Activated CD4-positive, alpha-beta T cell treated with anti-CD3 and anti-CD28 coated beads for 36 hours (primary cell): Measurements from ENCODE around the gene CLOCK. TPM values are rescaled to one million over a fixed set of nuclear protein-coding genes. Genes with fewer than 3 reads are reported as not detected.

Source experiments
- ATAC-seq: fragments of 200-7000 bp; cut with Tn5 transposase; one replicate; pipeline ENCODE4 v1.10.0; 2021; ENCODE audit warnings: mild to moderate bottlenecking, moderate library complexity
- CTCF ChIA-PET: fragments of 350-600 bp; sonication (Branson Sonifier 250); formaldehyde crosslinking; loops from one replicate; lab custom pipeline; 2021; ENCODE audit warnings: antibody characterized with exemption; lab: Charles Lee
- POLR2A ChIA-PET: fragments of 350-600 bp; sonication (Branson Sonifier 250); formaldehyde crosslinking; loops from one replicate; lab custom pipeline; 2021; ENCODE audit warnings: antibody characterized with exemption, inconsistent platforms; lab: Charles Lee
- DNase-seq: peaks from one replicate; pipeline ENCODE4 v3.0.0-alpha.2; 2020
- H3K27ac Mint-ChIP-seq: one replicate; pipeline ENCODE4 v1.8.0; 2021; ENCODE audit warnings: mixed read lengths
- H3K27me3 Mint-ChIP-seq: one replicate; pipeline ENCODE4 v1.8.0; 2021; ENCODE audit warnings: mixed read lengths
- H3K36me3 Mint-ChIP-seq: one replicate; pipeline ENCODE4 v1.8.0; 2021; ENCODE audit warnings: low read depth, mixed read lengths
- H3K4me1 Mint-ChIP-seq: one replicate; pipeline ENCODE4 v1.8.0; 2021; ENCODE audit warnings: mixed read lengths
- H3K4me3 Mint-ChIP-seq: one replicate; pipeline ENCODE4 v1.8.0; 2021; ENCODE audit warnings: mild to moderate bottlenecking, moderate library complexity, mixed read lengths
- H3K9me3 Mint-ChIP-seq: one replicate; pipeline ENCODE4 v1.8.0; 2021; ENCODE audit warnings: low read depth, mixed read lengths
- intact Hi-C, 2 experiments: fragments of 100-400 bp; cut with DNase I in 1 of 2; cut with micrococcal nuclease in 1 of 2; formaldehyde crosslinking; loops; one replicate each; pipeline versions ENCODE4 v1.14.2 to v1.15.1; 2022 to 2024; cut with DNase I, micrococcal nuclease
- total RNA-seq, 2 experiments: library from RNA; stranded (reverse); gene quantifications; one replicate each; pipeline ENCODE4 v1.2.3, GENCODE V29; 2021

CLOCK gene
- total RNA-seq, 2 experiments from 2014 or later = 10.4 to 13.3 TPM

- CTCF ChIA-PET = no interaction called here
Observed at GRCh38 chr4:55475394-55476243, 71.1 kb downstream of the CLOCK start.

GRCh38 chr4:55469979-55470378, 76.7 kb downstream of the CLOCK start:
- H3K36me3 Mint-ChIP-seq = peaks cover 28% of the 10 kb centered on the region
- peaks cover 3% of the 10 kb centered on the region for H3K4me1 Mint-ChIP-seq
- no peaks in the 10 kb centered on the region for H3K27me3 Mint-ChIP-seq
- H3K9me3 Mint-ChIP-seq = peaks cover 7% of the 10 kb centered on the region
- ATAC-seq (no peak), DNase-seq (no peak)
- ChIA-PET CTCF (interaction anchor here (1.2 kb wide), 1 partner anchor 15 kb away, joined by 3 read pairs; no protein-coding TSS in a partner anchor), POLR2A (no interaction called here)
- no peak overlapping the region for H3K4me3 Mint-ChIP-seq
- no peak overlapping the region for H3K27ac Mint-ChIP-seq
- intact Hi-C loops = no loop called here

More at GRCh38 chr4:55475394-55476243, 71.1 kb downstream of the CLOCK start:
- DNase-seq (peak; percentile 26), ATAC-seq (peak; percentile 74)
- Mint-ChIP-seq H3K27me3 (no peaks in the 10 kb centered on the region), H3K4me3 (no peak overlapping the region), H3K9me3 (peaks cover 3% of the 10 kb centered on the region), H3K27ac (no peak overlapping the region), H3K36me3 (peaks cover 23% of the 10 kb centered on the region), H3K4me1 (peaks cover 7% of the 10 kb centered on the region)
- intact Hi-C loops = no loop called here
- POLR2A ChIA-PET = no interaction called here

GRCh38 chr4:55468724-55469123, 78.0 kb downstream of the CLOCK start:
- DNase-seq = no peak
- Mint-ChIP-seq H3K36me3 (peaks cover 18% of the 10 kb centered on the region), H3K27ac (no peak overlapping the region), H3K4me1 (no peaks in the 10 kb centered on the region), H3K4me3 (no peak overlapping the region), H3K9me3 (peaks cover 4% of the 10 kb centered on the region), H3K27me3 (no peaks in the 10 kb centered on the region)
- intact Hi-C loops = no loop called here
- no peak for ATAC-seq
- ChIA-PET POLR2A (no interaction called here), CTCF (no interaction called here)

- no peak overlapping the region for H3K27ac Mint-ChIP-seq
- H3K9me3 Mint-ChIP-seq = peaks cover 4% of the 10 kb centered on the region
- intact Hi-C loops = no loop called here
- DNase-seq (no peak), ATAC-seq (no peak)
- no peak overlapping the region for H3K4me3 Mint-ChIP-seq
- H3K36me3 Mint-ChIP-seq = peaks cover 16% of the 10 kb centered on the region
- no peaks in the 10 kb centered on the region for H3K4me1 Mint-ChIP-seq
- CTCF ChIA-PET = interaction anchor here (0.8 kb wide), 1 partner anchor 432 kb away, joined by 3 read pairs; no protein-coding TSS in a partner anchor
- POLR2A ChIA-PET = no interaction called here
- H3K27me3 Mint-ChIP-seq = no peaks in the 10 kb centered on the region
Observed at GRCh38 chr4:55466001-55466400, 80.7 kb downstream of the CLOCK start.

GRCh38 chr4:55458611-55459010, 88.1 kb downstream of the CLOCK start:
- ATAC-seq (no peak), DNase-seq (no peak)
- POLR2A ChIA-PET = no interaction called here
- Mint-ChIP-seq H3K4me3 (no peak overlapping the region), H3K36me3 (peaks cover 6% of the 10 kb centered on the region), H3K9me3 (no peaks in the 10 kb centered on the region), H3K27ac (no peak overlapping the region), H3K4me1 (no peaks in the 10 kb centered on the region), H3K27me3 (no peaks in the 10 kb centered on the region)
- CTCF ChIA-PET = interaction anchor here (0.6 kb wide), 1 partner anchor 39 kb away, joined by 3 read pairs; no protein-coding TSS in a partner anchor
- intact Hi-C loops = no loop called here

GRCh38 chr4:55458164-55458563, 88.5 kb downstream of the CLOCK start:
- Mint-ChIP-seq H3K4me3 (no peak overlapping the region), H3K27me3 (no peaks in the 10 kb centered on the region), H3K27ac (no peak overlapping the region), H3K9me3 (no peaks in the 10 kb centered on the region), H3K36me3 (peaks cover 6% of the 10 kb centered on the region), H3K4me1 (no peaks in the 10 kb centered on the region)
- intact Hi-C loops = no loop called here
- DNase-seq (no peak), ATAC-seq (no peak)
- ChIA-PET POLR2A (no interaction called here), CTCF (no interaction called here)

GRCh38 chr4:55450566-55450965, 96.1 kb downstream of the CLOCK start:
- intact Hi-C loops = no loop called here
- POLR2A ChIA-PET = no interaction called here

GRCh38 chr4:55447831-55448230, 98.9 kb downstream of the CLOCK start:
- Mint-ChIP-seq H3K36me3 (peaks cover 30% of the 10 kb centered on the region), H3K9me3 (no peaks in the 10 kb centered on the region), H3K27ac (no peak overlapping the region), H3K4me3 (no peak overlapping the region), H3K27me3 (no peaks in the 10 kb centered on the region), H3K4me1 (peaks cover 7% of the 10 kb centered on the region)
- intact Hi-C loops = loop anchor here in 1 of 2 experiments (10.0 kb wide), 1 partner anchor 287 kb away; no protein-coding TSS in a partner anchor
- no peak for DNase-seq
- ChIA-PET POLR2A (no interaction called here), CTCF (interaction anchor here (0.9 kb wide), 1 partner anchor 14 kb away, joined by 3 read pairs; no protein-coding TSS in a partner anchor)
- ATAC-seq = no peak

More at GRCh38 chr4:55450566-55450965, 96.1 kb downstream of the CLOCK start:
- no peaks in the 10 kb centered on the region for H3K9me3 Mint-ChIP-seq
- DNase-seq (no peak), ATAC-seq (no peak)
- H3K36me3 Mint-ChIP-seq = peaks cover 26% of the 10 kb centered on the region
- H3K27ac Mint-ChIP-seq = no peak overlapping the region
- no peaks in the 10 kb centered on the region for H3K27me3 Mint-ChIP-seq
- H3K4me1 Mint-ChIP-seq = peaks cover 7% of the 10 kb centered on the region
- H3K4me3 Mint-ChIP-seq = no peak overlapping the region
- CTCF ChIA-PET = interaction anchor here (0.5 kb wide), 1 partner anchor 13 kb away, joined by 3 read pairs; no protein-coding TSS in a partner anchor

- Mint-ChIP-seq H3K27ac (no peak overlapping the region), H3K9me3 (no peaks in the 10 kb centered on the region), H3K36me3 (peaks cover 30% of the 10 kb centered on the region), H3K27me3 (no peaks in the 10 kb centered on the region), H3K4me1 (peaks cover 7% of the 10 kb centered on the region), H3K4me3 (no peak overlapping the region)
- ChIA-PET POLR2A (interaction anchor here (0.7 kb wide), 1 partner anchor 14 kb away, joined by 5 read pairs; no protein-coding TSS in a partner anchor), CTCF (interaction anchor here (0.6 to 1.3 kb wide), 3 partner anchors 12 to 727 kb away, joined by 3 to 4 read pairs (median 3); no protein-coding TSS in a partner anchor)
- no peak for DNase-seq
- ATAC-seq = no peak
- intact Hi-C loops = loop anchor here in 1 of 2 experiments (10.0 kb wide), 1 partner anchor 288 kb away; no protein-coding TSS in a partner anchor
Observed at GRCh38 chr4:55447108-55447708, 99.5 kb downstream of the CLOCK start.

- Mint-ChIP-seq H3K4me1 (peaks cover 7% of the 10 kb centered on the region), H3K36me3 (peaks cover 25% of the 10 kb centered on the region), H3K4me3 (no peak overlapping the region), H3K27me3 (no peaks in the 10 kb centered on the region), H3K9me3 (no peaks in the 10 kb centered on the region), H3K27ac (no peak overlapping the region)
- POLR2A ChIA-PET = interaction anchor here (0.7 kb wide), 1 partner anchor 13 kb away, joined by 5 read pairs; no protein-coding TSS in a partner anchor
- CTCF ChIA-PET = interaction anchor here (0.9 to 1.7 kb wide), 3 partner anchors 11 to 36 kb away, joined by 3 to 4 read pairs (median 3); no protein-coding TSS in a partner anchor
- no peak for DNase-seq
- no peak for ATAC-seq
- intact Hi-C loops = loop anchor here in 1 of 2 experiments (10.0 kb wide), 1 partner anchor 288 kb away; no protein-coding TSS in a partner anchor
Observed at GRCh38 chr4:55446578-55446922, 100.2 kb downstream of the CLOCK start.

- POLR2A ChIA-PET = interaction anchor here (0.7 kb wide), 1 partner anchor 13 kb away, joined by 5 read pairs; no protein-coding TSS in a partner anchor
- Mint-ChIP-seq H3K9me3 (no peaks in the 10 kb centered on the region), H3K4me1 (peaks cover 7% of the 10 kb centered on the region), H3K36me3 (peaks cover 24% of the 10 kb centered on the region), H3K27me3 (no peaks in the 10 kb centered on the region), H3K4me3 (no peak overlapping the region), H3K27ac (no peak overlapping the region)
- ATAC-seq (no peak), DNase-seq (no peak)
- intact Hi-C loops = loop anchor here in 1 of 2 experiments (10.0 kb wide), 1 partner anchor 289 kb away; no protein-coding TSS in a partner anchor
- CTCF ChIA-PET = interaction anchor here (0.9 to 1.7 kb wide), 3 partner anchors 11 to 35 kb away, joined by 3 to 4 read pairs (median 3); no protein-coding TSS in a partner anchor
Observed at GRCh38 chr4:55445921-55446577, 100.7 kb downstream of the CLOCK start.
